Tibial nerve (tissue), 3 donors: Measurements from ENCODE around the gene ZNF385D.

ENCODE experiments used
- CTCF ChIP-seq, 5 experiments: fragments of 200-600 bp in 3 of 5; fragments of 450-650 bp in 2 of 5; sonication (generic) in 3 of 5; IDR thresholded peaks; one replicate each; pipeline ENCODE4 v1.5.1; 2016 to 2019; ENCODE audit warnings: antibody characterized with exemption in 5 of 5, mild to moderate bottlenecking in 3 of 5, moderate library complexity in 2 of 5
- POLR2A ChIP-seq, 2 donors: fragments of 450-650 bp; IDR thresholded peaks; one replicate each; pipeline ENCODE4 v1.6.1; 2017; ENCODE audit warnings: antibody characterized with exemption in 2 of 2, mild to moderate bottlenecking in 2 of 2, moderate library complexity in 2 of 2

GRCh38 chr3:21435871-21436270 is 315.1 kb downstream of the ZNF385D start:
- TF ChIP-seq CTCF (IDR thresholded peaks at IDR 0.05), result no peak
- TF ChIP-seq POLR2A (IDR thresholded peaks at IDR 0.05), result no peak
